Measurements from ENCODE around the gene ERC2.

Gene ERC2

DNA sequence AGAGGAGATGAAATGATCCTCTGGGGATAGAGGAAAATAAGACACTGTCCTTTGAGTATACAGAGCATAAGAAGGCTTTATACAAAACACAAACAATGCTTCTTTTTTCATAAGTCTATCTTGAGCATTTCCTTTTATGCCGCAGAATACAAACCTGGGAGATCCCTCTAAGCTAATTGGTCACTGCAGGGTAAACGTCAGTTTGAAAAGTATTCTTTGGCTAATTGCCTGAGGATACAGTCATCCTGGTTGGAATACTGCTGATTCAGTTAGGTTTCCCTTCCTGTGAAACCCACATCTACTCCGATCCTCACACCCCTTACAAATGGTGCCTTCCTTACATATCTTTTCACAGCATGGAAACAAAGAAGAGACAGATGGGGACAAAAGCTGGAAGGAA, 991.8 kb downstream of the ERC2 start:
- no peak for DNase-seq (ENCODE audit: low spot score)

DNA sequence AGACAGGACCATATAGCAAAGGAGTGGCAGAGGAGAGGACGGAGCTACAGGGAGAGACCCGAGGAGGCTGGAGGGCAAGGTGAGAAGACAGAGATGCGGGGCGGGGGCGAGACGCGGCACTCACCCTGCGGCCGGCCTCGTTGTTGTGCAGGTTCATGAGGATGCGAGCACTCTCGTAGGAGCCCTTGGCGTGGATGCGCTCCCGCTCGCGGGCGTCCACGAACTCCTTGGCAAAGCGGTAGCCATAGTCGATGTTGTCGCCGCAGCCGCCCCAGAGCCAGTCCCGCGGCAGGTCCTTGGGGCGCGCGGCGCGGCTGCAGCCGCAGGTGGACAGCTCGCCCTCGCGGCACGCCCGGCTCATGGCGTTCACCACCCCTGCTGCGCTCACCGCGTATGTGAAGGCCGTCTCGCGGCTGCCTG, 994.0 kb downstream of the ERC2 start:
- no peak for DNase-seq (ENCODE audit: low spot score)

DNA sequence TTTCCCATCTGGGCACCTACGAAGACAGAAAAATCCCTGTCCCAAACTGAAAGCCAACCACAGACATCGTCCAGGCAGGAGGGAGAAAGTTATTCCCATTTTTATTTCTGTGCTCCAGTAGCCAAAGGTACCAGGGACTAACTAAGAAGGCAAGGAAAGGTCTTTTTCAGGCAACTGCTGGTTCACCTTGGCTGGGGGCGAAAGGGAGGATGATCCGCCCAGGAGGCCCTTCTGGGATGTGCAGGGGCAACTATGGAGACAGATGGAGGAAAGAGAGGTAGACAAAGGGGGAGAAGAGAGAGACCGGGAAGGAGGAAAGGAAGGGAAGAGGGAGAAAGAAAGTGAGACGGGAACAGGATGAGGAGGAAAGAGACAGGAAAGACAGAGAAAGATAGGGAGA, 994.5 kb downstream of the ERC2 start:
- DNase-seq (ENCODE audit: low spot score), result no peak

DNA sequence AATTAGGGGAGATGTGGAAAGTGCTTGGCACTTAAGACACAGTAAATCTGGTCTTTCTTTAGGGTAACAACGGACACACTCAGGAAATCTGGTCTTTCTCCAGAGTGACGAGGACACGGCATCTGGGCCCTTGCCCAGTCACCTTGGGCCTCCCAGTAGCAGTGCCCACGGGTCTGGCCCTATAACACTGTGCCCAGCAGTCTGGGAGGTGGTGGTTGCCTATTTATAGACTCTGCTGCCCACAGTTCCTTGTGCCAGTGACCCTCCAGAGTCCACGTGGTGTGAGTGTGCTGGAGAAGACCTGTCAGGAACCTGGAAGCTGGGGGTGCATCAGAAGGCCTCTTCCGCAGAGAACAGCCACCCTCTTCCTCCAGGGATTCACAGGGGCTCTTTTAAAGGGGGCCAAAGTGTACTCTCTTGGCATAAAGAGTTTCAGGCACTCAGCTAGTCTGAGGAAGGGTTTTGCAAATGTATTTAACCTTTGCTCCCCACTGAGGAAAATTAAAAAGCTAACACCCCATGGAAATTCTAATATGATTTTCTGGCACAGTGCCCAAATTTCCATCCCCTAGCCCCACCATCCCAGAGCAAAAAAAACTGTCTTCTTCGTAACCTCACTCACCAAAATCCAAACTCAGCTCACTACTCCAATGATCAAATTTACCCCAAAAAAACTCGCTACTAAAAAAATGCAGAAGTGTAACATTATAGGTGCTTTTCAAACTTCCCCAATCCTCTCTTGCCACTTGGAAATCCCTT, 996.6 kb downstream of the ERC2 start:
- DNase-seq (ENCODE audit: low spot score), result no peak

DNA sequence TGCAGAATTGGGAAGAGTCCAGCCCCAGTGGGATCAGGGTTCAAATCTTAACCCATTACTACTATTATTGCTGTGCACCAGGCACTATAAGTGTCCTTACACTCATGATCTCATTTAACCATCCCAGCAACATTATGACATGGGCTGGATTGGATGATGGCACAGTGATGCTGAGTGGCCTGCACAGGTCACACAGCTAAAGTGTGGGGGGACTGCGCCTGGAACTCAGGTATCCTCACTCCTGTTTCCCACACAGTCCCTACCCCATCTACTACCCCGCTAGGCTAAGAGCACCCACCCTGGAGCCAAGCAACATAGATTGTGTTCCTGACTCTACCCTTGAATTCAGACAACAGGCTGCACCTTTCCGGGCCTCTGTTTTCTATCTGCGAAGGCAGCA, 997.2 kb downstream of the ERC2 start:
- no peak for DNase-seq (ENCODE audit: low spot score)

DNA sequence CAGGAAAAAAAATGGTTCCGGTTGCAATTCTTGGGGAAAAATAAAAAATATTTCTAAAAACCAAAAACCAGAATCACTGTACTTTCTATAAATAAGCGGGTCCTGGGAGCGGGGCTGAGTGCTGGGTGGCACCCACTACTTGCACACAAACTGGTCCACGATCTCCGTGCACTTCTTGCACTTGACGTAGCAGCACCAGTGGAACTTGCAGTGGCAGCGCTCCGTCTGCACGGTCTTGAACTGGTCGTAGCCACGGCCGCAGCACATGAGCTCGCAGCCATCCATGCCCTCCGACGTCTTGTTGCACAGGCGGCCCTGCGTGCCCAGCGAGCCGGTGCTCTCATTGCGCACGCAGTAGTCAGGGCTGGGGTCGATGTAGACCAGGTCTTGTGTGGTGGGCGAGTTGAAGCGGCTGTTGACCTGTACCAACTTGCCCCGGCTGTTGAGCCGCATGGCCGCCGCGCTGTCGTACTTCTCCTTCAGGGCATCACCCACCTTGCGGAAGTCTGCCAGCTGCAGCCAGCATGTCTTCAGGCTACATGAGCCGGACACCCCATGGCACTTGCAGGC, 998.2 kb downstream of the ERC2 start:
- no peak for DNase-seq (ENCODE audit: low spot score)

DNA sequence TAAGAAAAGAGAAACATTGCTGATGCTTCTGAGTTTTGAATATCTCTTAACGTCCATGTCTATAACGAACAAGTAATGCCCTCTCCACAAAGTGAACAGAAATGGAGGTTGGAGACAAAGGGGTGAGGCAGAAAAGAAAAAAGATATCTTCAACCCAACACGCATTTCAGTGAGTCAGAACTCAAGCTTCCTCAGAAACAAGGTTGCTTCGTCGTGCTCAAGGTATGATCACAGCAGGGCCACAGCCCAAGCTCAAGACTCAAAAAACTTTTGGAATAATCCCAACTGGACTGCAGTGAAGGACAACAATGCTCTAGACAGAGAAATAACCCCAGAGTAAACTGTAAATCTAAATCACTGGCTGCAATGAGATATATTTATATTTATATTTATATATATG, 1000.0 kb downstream of the ERC2 start:
- no peak for DNase-seq (ENCODE audit: low spot score)

DNA sequence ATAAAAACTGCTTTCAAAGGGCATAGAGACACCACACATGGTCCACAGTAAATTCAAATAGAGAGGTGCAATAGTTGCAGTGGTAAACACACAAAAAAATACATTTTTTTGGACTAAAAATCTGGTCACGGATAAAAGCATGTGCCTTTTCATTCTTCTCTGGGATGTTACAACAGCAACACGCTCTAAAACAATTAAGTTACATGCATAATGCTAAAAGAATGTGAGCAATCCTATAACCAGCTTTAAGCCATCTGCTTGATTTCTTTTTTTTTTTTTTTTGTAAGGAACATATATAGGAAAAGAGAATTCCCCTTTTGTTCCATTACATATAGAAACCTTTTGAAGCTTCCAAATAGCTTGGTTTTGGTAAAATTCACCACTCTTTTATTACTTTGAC, 1001.2 kb downstream of the ERC2 start:
- DNase-seq (ENCODE audit: low spot score), result no peak

DNA sequence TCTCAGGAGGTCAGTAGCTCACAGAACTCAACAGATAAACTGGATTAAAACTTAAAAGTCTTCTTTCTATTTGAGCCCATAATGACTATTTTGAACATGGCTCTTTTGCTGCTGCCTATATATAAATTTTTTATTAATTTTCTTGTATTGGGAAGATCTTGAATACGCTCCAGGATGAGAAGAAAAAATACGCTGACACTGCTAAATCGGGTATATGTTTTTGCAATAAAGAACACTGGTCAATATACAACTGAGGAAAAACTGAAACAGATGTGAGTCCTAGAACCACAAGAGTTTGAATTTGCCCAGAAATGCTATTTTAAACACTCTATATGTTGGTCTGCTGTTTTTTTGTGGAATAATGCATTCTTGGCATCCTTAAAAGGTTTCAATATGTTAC, 1001.7 kb downstream of the ERC2 start:
- no peak for DNase-seq (ENCODE audit: low spot score)

DNA sequence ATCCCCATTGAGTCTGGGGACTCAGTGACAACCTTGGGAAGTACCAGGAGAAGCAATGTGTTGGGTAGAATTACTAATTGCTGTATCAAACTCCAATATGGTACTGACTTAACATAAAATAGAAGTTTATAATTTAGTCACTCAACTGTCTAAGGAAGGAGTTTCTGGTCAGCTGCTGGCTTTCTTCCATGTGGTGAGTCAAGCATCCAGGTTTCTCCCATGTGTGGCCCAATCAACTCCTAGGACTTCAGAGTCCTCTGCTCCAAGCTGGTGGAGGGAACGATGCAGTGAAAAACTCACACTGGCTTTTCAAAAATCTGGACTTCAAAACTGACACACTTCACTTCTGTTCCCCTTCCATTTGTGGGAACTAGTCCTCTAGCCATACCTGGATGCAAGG, 1006.4 kb downstream of the ERC2 start:
- DNase-seq (ENCODE audit: low spot score), result no peak

DNA sequence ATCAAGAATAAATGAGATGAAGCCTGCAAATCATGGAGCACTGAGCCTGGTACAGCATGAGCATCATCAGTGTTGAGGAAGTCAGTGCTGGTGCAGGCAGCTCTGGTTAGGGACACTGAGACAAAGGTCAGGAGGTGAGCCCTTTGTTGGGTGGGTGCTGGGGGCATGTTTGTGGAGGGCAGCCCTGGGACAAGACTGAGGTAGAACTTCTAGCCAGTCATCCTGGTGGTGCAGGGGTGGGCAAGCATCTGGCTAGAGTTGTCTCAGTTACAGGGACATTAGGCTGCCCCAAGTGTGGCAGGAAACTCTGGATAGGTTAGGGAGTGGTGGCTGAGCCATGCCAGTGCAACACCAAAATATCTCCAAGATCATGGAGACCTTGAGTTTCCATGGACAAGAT, 1008.4 kb downstream of the ERC2 start:
- no peak for DNase-seq (ENCODE audit: low spot score)
